Upper lobe of left lung (tissue), 6 donors: ENCODE measurements around the gene KCNJ6. TPM values are rescaled to one million over a fixed set of nuclear protein-coding genes. Genes with fewer than 3 reads are reported as not detected.

Source experiments
- ATAC-seq, 2 donors: fragments of 200-7000 bp; cut with Tn5 transposase; one replicate each; pipeline ENCODE4 v1.9.1; 2022; ENCODE audit warnings: mild to moderate bottlenecking in 2 of 2, moderate library complexity in 2 of 2; ENCODE audit not compliant: low FRiP score in 2 of 2
- DNase-seq, 2 donors: peaks; one replicate each; pipeline ENCODE4 v3.0.0-alpha.2; 2019 to 2020
- H3K27ac ChIP-seq, 4 donors: fragments of 200-600 bp; sonication (generic); one replicate each; pipeline ENCODE4 v1.5.1; 2016 to 2019
- H3K27me3 ChIP-seq, 4 donors: fragments of 200-600 bp; sonication (generic); one replicate each; pipeline ENCODE4 v1.5.1; 2017 to 2019
- H3K36me3 ChIP-seq, 4 donors: fragments of 200-600 bp; sonication (generic); one replicate each; pipeline ENCODE4 v1.5.1; 2016 to 2019
- H3K4me1 ChIP-seq, 4 donors: fragments of 200-600 bp; sonication (generic); one replicate each; pipeline ENCODE4 v1.5.1; 2018 to 2019
- H3K4me3 ChIP-seq, 4 donors: fragments of 200-600 bp; sonication (generic); one replicate each; pipeline ENCODE4 v1.5.1; 2017 to 2019; ENCODE audit warnings: mild to moderate bottlenecking in 2 of 4, moderate library complexity in 1 of 4
- H3K9me3 ChIP-seq, 4 donors: fragments of 200-600 bp; sonication (generic); one replicate each; pipeline ENCODE4 v1.5.1; 2018 to 2019
- CTCF ChIP-seq, 6 experiments: fragments of 450-650 bp in 4 of 6; fragments of 200-600 bp in 2 of 6; sonication (generic) in 2 of 6; IDR thresholded peaks; one replicate each; pipeline ENCODE4 v1.5.1; 2016 to 2019; ENCODE audit warnings: antibody characterized with exemption in 6 of 6
- EP300 ChIP-seq, 4 donors: sonication (generic); formaldehyde crosslinking; IDR thresholded peaks; one replicate each; pipeline ENCODE4 v1.5.1; 2017; ENCODE audit warnings: antibody characterized with exemption in 4 of 4, control low read depth in 2 of 4
- POLR2A ChIP-seq, 4 donors: fragments of 450-650 bp; IDR thresholded peaks; one replicate each; pipeline ENCODE4 v1.5.1; 2016 to 2017; ENCODE audit warnings: antibody characterized with exemption in 4 of 4, mild to moderate bottlenecking in 2 of 4
- POLR2AphosphoS5 ChIP-seq, 2 donors: sonication (generic); formaldehyde crosslinking; IDR thresholded peaks; one replicate each; pipeline ENCODE4 v1.5.1; 2017; ENCODE audit warnings: antibody characterized with exemption in 2 of 2
- WGBS, 2 donors: methylation state at CpG; one replicate each; pipeline ENCODE4 v1.1.5; 2017 to 2018; 5-methylcytosine and 5-hydroxymethylcytosine counted together
- total RNA-seq, 6 donors: library from RNA; depleted of rRNA in 4 of 6; stranded (reverse); fragments of >200 nt in 4 of 6; gene quantifications; one replicate each; pipeline versions ENCODE4 v1.1.0 to v1.2.1, GENCODE V29; 2016 to 2021
- donor health status: DM: no; HTN: no; CAD: no; lungs with moderate emphysema.
- donor health status: DM: no; HTN: yes; CAD: no; lungs with severe emphysema.

KCNJ6 gene
- total RNA-seq, 6 donors from 2014 or later = 0.06 to 0.15 TPM; not detected in 4

- WGBS, 2 donors = 46 to 59% methylated on average over 11 of the region's 11 CpGs
- no peaks in the 10 kb centered on the region for H3K9me3 ChIP-seq
- no peak for TF ChIP-seq POLR2A (IDR thresholded peaks at IDR 0.05)
- TF ChIP-seq POLR2AphosphoS5 (IDR thresholded peaks at IDR 0.05) = no peak
- TF ChIP-seq CTCF (IDR thresholded peaks at IDR 0.05) = no peak
- TF ChIP-seq EP300 (IDR thresholded peaks at IDR 0.05) = no peak
These were observed 115.7 kb downstream of the KCNJ6 start for GRCh38 chr21:37800456-37801061.

GRCh38 chr21:37800057-37800455 lies 116.2 kb downstream of the KCNJ6 start:
- H3K27me3 ChIP-seq = no peaks in the 10 kb centered on the region
- no peaks in the 10 kb centered on the region for H3K4me1 ChIP-seq
- H3K27ac ChIP-seq = no peak overlapping the region
- no peak overlapping the region for H3K4me3 ChIP-seq
- 56 to 61% methylated on average over 2 of the region's 2 CpGs for WGBS, 2 donors
- no peak for TF ChIP-seq POLR2AphosphoS5 (IDR thresholded peaks at IDR 0.05)
- TF ChIP-seq EP300 (IDR thresholded peaks at IDR 0.05) = no peak
- no peak for TF ChIP-seq POLR2A (IDR thresholded peaks at IDR 0.05)
- no peak for TF ChIP-seq CTCF (IDR thresholded peaks at IDR 0.05)
- no peaks in the 10 kb centered on the region for H3K36me3 ChIP-seq
- no peaks in the 10 kb centered on the region for H3K9me3 ChIP-seq
- ATAC-seq = no peak
- DNase-seq = no peak

More at GRCh38 chr21:37800456-37801061, 115.7 kb downstream of the KCNJ6 start:
- no peaks in the 10 kb centered on the region for H3K27me3 ChIP-seq
- DNase-seq = no peak
- H3K36me3 ChIP-seq = no peaks in the 10 kb centered on the region
- H3K4me1 ChIP-seq = no peaks in the 10 kb centered on the region
- no peak for ATAC-seq
- no peak overlapping the region for H3K4me3 ChIP-seq
- H3K27ac ChIP-seq = no peak overlapping the region

- Histone ChIP-seq H3K36me3 (no peaks in the 10 kb centered on the region), H3K27ac (no peak overlapping the region), H3K4me3 (no peak overlapping the region), H3K9me3 (no peaks in the 10 kb centered on the region), H3K4me1 (no peaks in the 10 kb centered on the region), H3K27me3 (no peaks in the 10 kb centered on the region)
- WGBS, 2 donors = 32 to 34% methylated on average over 3 of the region's 3 CpGs
- TF ChIP-seq POLR2A (IDR thresholded peaks at IDR 0.05) = no peak
- no peak for TF ChIP-seq EP300 (IDR thresholded peaks at IDR 0.05)
- TF ChIP-seq CTCF (IDR thresholded peaks at IDR 0.05) = no peak
- TF ChIP-seq POLR2AphosphoS5 (IDR thresholded peaks at IDR 0.05) = no peak
- no peak for ATAC-seq
- DNase-seq = no peak
These were observed 116.8 kb downstream of the KCNJ6 start for GRCh38 chr21:37799211-37800056.

GRCh38 chr21:37797403-37797802 lies 118.9 kb downstream of the KCNJ6 start:
- no peak for DNase-seq
- Histone ChIP-seq H3K4me3 (no peak overlapping the region), H3K36me3 (no peaks in the 10 kb centered on the region), H3K4me1 (no peaks in the 10 kb centered on the region), H3K9me3 (no peaks in the 10 kb centered on the region), H3K27ac (no peak overlapping the region), H3K27me3 (no peaks in the 10 kb centered on the region)
- WGBS, 2 donors = 64 to 80% methylated on average over 4 of the region's 4 CpGs
- TF ChIP-seq POLR2A (IDR thresholded peaks at IDR 0.05) (no peak), CTCF (IDR thresholded peaks at IDR 0.05) (no peak), EP300 (IDR thresholded peaks at IDR 0.05) (no peak), POLR2AphosphoS5 (IDR thresholded peaks at IDR 0.05) (no peak)
- no peak for ATAC-seq
